K562 (cell line): ENCODE data around the gene FMO1. TPM values are rescaled to one million over a fixed set of nuclear protein-coding genes. Genes with fewer than 3 reads are reported as not detected.

Source experiments
- ATAC-seq: fragments of 200-7000 bp; cut with Tn5 transposase; 3 replicates; pipeline ENCODE4 v1.9.1; 2020; ENCODE audit warnings: moderate library complexity
- BruUV-seq: library from RNA; stranded (reverse); fragments of 400-500 nt; replicated peaks from 2 replicates; lab custom pipeline; 2021; lab: Mats Ljungman, UMichigan
- CTCF ChIA-PET: fragments of 300-600 bp; formaldehyde crosslinking; extraction: SDS; loops from one replicate; lab custom pipeline; 2021; ENCODE audit warnings: low intra/inter-chr PET ratio; lab: Yijun Ruan, JAX
- POLR2A ChIA-PET: fragments of 300-600, 350-650 bp; sonication (Branson Sonifier 250); formaldehyde crosslinking; extraction: SDS; loops from one replicate; lab custom pipeline; 2021; ENCODE audit warnings: antibody characterized with exemption, inconsistent platforms; lab: Yijun Ruan, JAX
- DNase-seq, 4 experiments: peaks; one replicate each; pipeline versions ENCODE4 v3.0.0 to v3.0.0-alpha.2; 2011 to 2018; ENCODE audit warnings: low spot score in 3 of 4, mixed read lengths in 3 of 4; ENCODE audit errors: extremely low read depth in 1 of 4
- FAIRE-seq: peaks from 2 replicates; lab custom pipeline; 2011; peaks lifted over from hg19 to GRCh38; lab: Jason Lieb, UNC
- H2AFZ ChIP-seq: 2 replicates; pipeline ENCODE4 v1.6.0; 2011; ENCODE audit warnings: low read depth, low read length, control low read depth, inconsistent platforms
- H3K27ac ChIP-seq: fragments of 200-600 bp; 3 replicates; pipeline ENCODE4 v1.8.0; 2011; ENCODE audit warnings: low read depth, mild to moderate bottlenecking, control low read depth, inconsistent platforms, low read length, moderate library complexity, mixed read lengths; ENCODE audit errors: extremely low read depth
- H3K27me3 ChIP-seq, 2 experiments: fragments of 300-600 bp in 1 of 2; 2 replicates in 1 of 2; 3 replicates in 1 of 2; pipeline versions ENCODE4 v1.6.0 to v1.8.0; 2011; ENCODE audit warnings: inconsistent platforms in 2 of 2, low read length in 2 of 2, mild to moderate bottlenecking in 1 of 2, mixed read lengths in 1 of 2, moderate library complexity in 1 of 2; ENCODE audit not compliant: control insufficient read depth in 2 of 2, insufficient read depth in 2 of 2
- H3K36me3 ChIP-seq: fragments of 300-600 bp; 3 replicates; pipeline ENCODE4 v1.8.0; 2011; ENCODE audit warnings: mild to moderate bottlenecking, low read length, inconsistent platforms; ENCODE audit not compliant: control insufficient read depth, insufficient read depth
- H3K4me1 ChIP-seq, 2 experiments: fragments of 200-600 bp in 1 of 2; replicated peaks in 1 of 2; 2 replicates in 1 of 2; 3 replicates in 1 of 2; pipeline versions ENCODE4 v1.5.1 to v1.8.0; 2011; ENCODE audit warnings: inconsistent platforms in 2 of 2, low read length in 2 of 2, mild to moderate bottlenecking in 1 of 2, mixed read lengths in 1 of 2, moderate library complexity in 1 of 2; ENCODE audit not compliant: control insufficient read depth in 2 of 2, insufficient read depth in 2 of 2
- H3K4me2 ChIP-seq: 2 replicates; pipeline ENCODE4 v1.6.1; 2011; ENCODE audit warnings: low read length, control low read depth, inconsistent platforms, mixed read lengths; ENCODE audit not compliant: insufficient read depth
- H3K4me3 ChIP-seq: fragments of 200-600 bp; sonication (generic), shearing (Covaris generic); 2 replicates; pipeline ENCODE4 v1.5.1; 2016; ENCODE audit warnings: control low read depth, inconsistent platforms
- H3K79me2 ChIP-seq: fragments of 200-600 bp; 3 replicates; pipeline ENCODE4 v1.8.0; 2011; ENCODE audit warnings: low read length, inconsistent platforms; ENCODE audit not compliant: control insufficient read depth, insufficient read depth
- H3K9ac ChIP-seq, 2 experiments: 2 replicates each; pipeline versions ENCODE4 v1.6.0 to v1.6.1; 2011; ENCODE audit warnings: low read depth in 2 of 2, low read length in 2 of 2, control low read depth in 1 of 2, inconsistent platforms in 1 of 2, mild to moderate bottlenecking in 1 of 2, mixed read lengths in 1 of 2; ENCODE audit not compliant: insufficient read depth in 1 of 2
- H3K9me1 ChIP-seq: one replicate; pipeline ENCODE4 v1.6.0; 2011; ENCODE audit warnings: inconsistent platforms, mild to moderate bottlenecking, low read length, moderate library complexity; ENCODE audit not compliant: control insufficient read depth, insufficient read depth
- H3K9me3 ChIP-seq: replicated peaks from 2 replicates; pipeline ENCODE4 v1.5.1; 2011; ENCODE audit warnings: low read depth, low read length, inconsistent platforms; ENCODE audit not compliant: control insufficient read depth, insufficient read depth
- H4K20me1 ChIP-seq: replicated peaks from 2 replicates; pipeline ENCODE4 v1.6.1; 2011; ENCODE audit warnings: low read length, inconsistent platforms, mixed read lengths; ENCODE audit not compliant: control insufficient read depth, insufficient read depth
- BCOR ChIP-seq: fragments of 450-650 bp; IDR thresholded peaks from 2 replicates; pipeline ENCODE4 v1.6.1; 2016
- CBX8 ChIP-seq: fragments of 200-600 bp; sonication (generic); IDR thresholded peaks from 2 replicates; pipeline ENCODE4 v1.6.1; 2012; ENCODE audit warnings: borderline replicate concordance, mixed run types, low read depth, mild to moderate bottlenecking, moderate library complexity, mixed read lengths, low read length, control low read depth, inconsistent platforms; ENCODE audit not compliant: poor library complexity, severe bottlenecking; ENCODE audit errors: extremely low read depth
- ERF ChIP-seq: fragments of 450-650 bp; formaldehyde crosslinking; IDR thresholded peaks from 2 replicates; pipeline ENCODE4 v1.4.0; 2020; ENCODE audit warnings: mild to moderate bottlenecking, mixed read lengths
- FOXK2 ChIP-seq, 2 experiments: fragments of 450-650 bp; IDR thresholded peaks in 1 of 2; conservative IDR thresholded peaks in 1 of 2; 2 replicates each; pipeline ENCODE4 v1.6.1; 2016; ENCODE audit warnings: low read depth in 2 of 2, mild to moderate bottlenecking in 1 of 2
- MCM5 ChIP-seq: fragments of 450-650 bp; IDR thresholded peaks from 2 replicates; pipeline ENCODE4 v1.6.1; 2016; ENCODE audit warnings: low read depth
- MXI1 ChIP-seq: IDR thresholded peaks from 2 replicates; pipeline ENCODE4 v1.6.1; 2011; ENCODE audit warnings: low read depth, mild to moderate bottlenecking, improper control_type of control experiment, low read length
- POLR2AphosphoS5 ChIP-seq: IDR thresholded peaks from 2 replicates; pipeline ENCODE4 v1.6.1; 2011; ENCODE audit warnings: mild to moderate bottlenecking, low read depth, low read length, moderate library complexity; ENCODE audit not compliant: control insufficient read depth, insufficient read depth
- RNF219 ChIP-seq: fragments of 250-450 bp; sonication (Bioruptor Pico); IDR thresholded peaks from 2 replicates; pipeline ENCODE4 v1.5.0; 2022; ENCODE audit warnings: mild to moderate bottlenecking
- SFPQ ChIP-seq: fragments of 200-400 bp; formaldehyde crosslinking; IDR thresholded peaks from 2 replicates; pipeline ENCODE4 v1.6.1; 2017; ENCODE audit warnings: mild to moderate bottlenecking, low read depth, low read length, moderate library complexity
- ZFP36 ChIP-seq: fragments of 150-350 bp; IDR thresholded peaks from 2 replicates; pipeline ENCODE4 v1.6.1; 2018; ENCODE audit warnings: low read length, low read depth; ENCODE audit not compliant: partially characterized antibody
- ZNF184 ChIP-seq: sonication (generic); formaldehyde crosslinking; IDR thresholded peaks from 2 replicates; pipeline ENCODE4 v1.5.0; 2020; ENCODE audit warnings: missing genetic modification reagents
- ZNF232 ChIP-seq: sonication (generic); formaldehyde crosslinking; IDR thresholded peaks from 2 replicates; pipeline ENCODE4 v1.8.0; 2022; ENCODE audit warnings: mild to moderate bottlenecking, missing genetic modification reagents
- WGBS: fragments of 100-300 bp; shearing (Covaris generic); methylation state at CpG from one replicate; pipeline ENCODE4 v1.1.6; 2016; ENCODE audit warnings: low coverage, mixed read lengths; ENCODE audit not compliant: insufficient coverage; ENCODE audit errors: missing lambda C conversion rate; 5-methylcytosine and 5-hydroxymethylcytosine counted together
- in situ Hi-C: fragments of 300-500 bp; cut with MboI; formaldehyde crosslinking; loops from 4 replicates; pipeline ENCODE4 v1.15.0; 2018; ENCODE audit warnings: inconsistent platforms, mixed read lengths
- intact Hi-C: fragments of 100-400 bp; cut with micrococcal nuclease; formaldehyde crosslinking; loops from 2 replicates; pipeline ENCODE4 v1.14.2; 2022
- polyA plus RNA-seq, 8 experiments: library from polyadenylated mRNA; depleted of rRNA in 4 of 8; stranded (reverse) in 5 of 8; unstranded in 3 of 8; fragments of >200 nt; fragmentation: Nextera tagmentation in 2 of 8; fragmentation: Illumina TruSeq in 1 of 8; extraction: Ambion mirVana in 2 of 8; extraction: Trizol in 1 of 8; gene quantifications; 2 replicates each; pipeline versions ENCODE4 v1.2.1 to v1.2.3, GENCODE V29; 2011 to 2014; ENCODE audit warnings: inconsistent platforms in 1 of 8, missing spikeins in 1 of 8
- total RNA-seq, 7 experiments: library from RNA; depleted of rRNA in 6 of 7; stranded (reverse); fragments of >200 nt in 6 of 7; fragmentation: Illumina TruSeq in 2 of 7; extraction: Trizol in 2 of 7; gene quantifications; 2 replicates each; pipeline versions ENCODE4 v1.2.1 to v1.2.3, GENCODE V29; 2011 to 2021; ENCODE audit warnings: low replicate concordance in 1 of 7

The FMO1 gene
- total and polyA plus RNA-seq, 9 of the 15 experiments (the other 6 are each of a cell fraction or from before 2014, with no cell fraction given), result not detected

- Histone ChIP-seq H4K20me1 (no peaks in the 10 kb centered on the region), H3K79me2 (no peaks in the 10 kb centered on the region), H3K27me3 (no peaks in the 10 kb centered on the region), H3K9ac (no peak overlapping the region), H3K36me3 (no peaks in the 10 kb centered on the region), H3K9me1 (no peaks in the 10 kb centered on the region), H2AFZ (no peak overlapping the region), H3K4me2 (no peak overlapping the region), H3K4me1 (no peaks in the 10 kb centered on the region)
- WGBS, result 2% methylated on average over 4 of the region's 4 CpGs
- ATAC-seq (no peak), FAIRE-seq (no peak), DNase-seq (no peak)
- CTCF ChIA-PET, result no interaction called here
- POLR2A ChIA-PET, result no interaction called here
- in situ Hi-C loops, result no loop called here
- no TSS peak for BruUV-seq
- TF ChIP-seq MXI1, result no peak
- no peak for TF ChIP-seq ZNF184 (CRISPR knock-in tag)
- TF ChIP-seq CBX8, result no peak
- no peak for TF ChIP-seq POLR2AphosphoS5
- TF ChIP-seq BCOR, result no peak
- TF ChIP-seq FOXK2 (conservative IDR thresholded peaks at IDR 0.05 in 1 of 2, IDR thresholded peaks at IDR 0.05 in 1 of 2; ENCODE audit: low read depth in 2 of 2), result no peak
- TF ChIP-seq RNF219, result no peak
- TF ChIP-seq SFPQ, result no peak
- TF ChIP-seq ZNF232 (CRISPR knock-in tag), result no peak
- TF ChIP-seq MCM5, result no peak
- no peak for TF ChIP-seq ZFP36
- TF ChIP-seq ERF (CRISPR knock-in tag), result no peak
- TF ChIP-seq, all 486 proteins: peak for 0
- Histone ChIP-seq H3K27ac (no peak overlapping the region), H3K4me3 (no peak overlapping the region), H3K9me3 (no peaks in the 10 kb centered on the region)
- intact Hi-C loops, result loop anchor here (2.0 kb wide), 1 partner anchor 161 kb away; no protein-coding TSS in a partner anchor
Measured at GRCh38 chr1:171243878-171244277, 4.4 kb upstream of the FMO1 start.
